ENCODE results near the gene LRMDA. TPM values are rescaled to one million over a fixed set of nuclear protein-coding genes. Genes with fewer than 3 reads are reported as not detected.
"Not testable (repeated sequence)": the region's sequence is repeated elsewhere in the genome, so short reads cannot be mapped to it uniquely, and the experiment has no call there.

Gene LRMDA
- total RNA-seq, 1 donor from 2014 or later, result not detected

- ChIA-PET CTCF (no interaction called here), POLR2A (no interaction called here)
- DNase-seq, result no peak
- Mint-ChIP-seq H3K27ac (no peak overlapping the region), H3K36me3 (ENCODE audit: low read depth) (no peaks in the 10 kb centered on the region), H3K9me3 (no peaks in the 10 kb centered on the region), H3K4me1 (no peaks in the 10 kb centered on the region), H3K27me3 (peaks cover 3% of the 10 kb centered on the region), H3K4me3 (no peak overlapping the region)
- no peak for ATAC-seq (ENCODE audit: low read depth)
- TF ChIP-seq CTCF (IDR thresholded peaks at IDR 0.05), result no peak
- intact Hi-C loops (cut with micrococcal nuclease), result no loop called here
These were observed 333.8 kb downstream of the LRMDA start for GRCh38 chr10:75764974-75765788.

- no peak for DNase-seq
- Mint-ChIP-seq H3K27me3 (peaks cover 3% of the 10 kb centered on the region), H3K27ac (no peak overlapping the region), H3K36me3 (ENCODE audit: low read depth) (no peaks in the 10 kb centered on the region), H3K4me1 (no peaks in the 10 kb centered on the region), H3K4me3 (no peak overlapping the region), H3K9me3 (no peaks in the 10 kb centered on the region)
- intact Hi-C loops (cut with micrococcal nuclease), result no loop called here
- TF ChIP-seq CTCF (IDR thresholded peaks at IDR 0.05), result no peak
- ChIA-PET POLR2A (no interaction called here), CTCF (no interaction called here)
- no peak for ATAC-seq (ENCODE audit: low read depth)
These were observed 334.3 kb downstream of the LRMDA start for GRCh38 chr10:75765789-75766096.

GRCh38 chr10:75766106-75766505 is 334.7 kb downstream of the LRMDA start:
- POLR2A ChIA-PET, result no interaction called here
- no peak for DNase-seq
- H3K4me3 Mint-ChIP-seq, result no peak overlapping the region
- no peaks in the 10 kb centered on the region for H3K9me3 Mint-ChIP-seq
- peaks cover 3% of the 10 kb centered on the region for H3K27me3 Mint-ChIP-seq
- TF ChIP-seq CTCF (IDR thresholded peaks at IDR 0.05), result no peak
- CTCF ChIA-PET, result no interaction called here
- H3K4me1 Mint-ChIP-seq, result no peaks in the 10 kb centered on the region
- no peaks in the 10 kb centered on the region for H3K36me3 Mint-ChIP-seq (ENCODE audit: low read depth)
- ATAC-seq (ENCODE audit: low read depth), result no peak
- no peak overlapping the region for H3K27ac Mint-ChIP-seq
- intact Hi-C loops (cut with micrococcal nuclease), result no loop called here

- POLR2A ChIA-PET; H3K27ac Mint-ChIP-seq; H3K27me3 Mint-ChIP-seq; H3K4me3 Mint-ChIP-seq; H3K36me3 Mint-ChIP-seq (ENCODE audit: low read depth); H3K4me1 Mint-ChIP-seq; intact Hi-C loops (cut with micrococcal nuclease); ATAC-seq (ENCODE audit: low read depth); CTCF ChIA-PET; H3K9me3 Mint-ChIP-seq; DNase-seq: not testable (repeated sequence)
These were observed 335.3 kb downstream of the LRMDA start for GRCh38 chr10:75766752-75767151.

GRCh38 chr10:75770626-75771081 is 339.2 kb downstream of the LRMDA start:
- no peak for DNase-seq
- intact Hi-C loops (cut with micrococcal nuclease), result no loop called here
- Mint-ChIP-seq H3K4me3 (no peak overlapping the region), H3K27me3 (peaks cover 3% of the 10 kb centered on the region), H3K36me3 (ENCODE audit: low read depth) (no peaks in the 10 kb centered on the region), H3K4me1 (peaks cover 8% of the 10 kb centered on the region), H3K9me3 (no peaks in the 10 kb centered on the region), H3K27ac (no peak overlapping the region)
- ATAC-seq (ENCODE audit: low read depth), result no peak
- TF ChIP-seq CTCF (IDR thresholded peaks at IDR 0.05), result no peak
- ChIA-PET CTCF (no interaction called here), POLR2A (no interaction called here)

- Mint-ChIP-seq H3K36me3 (ENCODE audit: low read depth) (no peaks in the 10 kb centered on the region), H3K9me3 (no peaks in the 10 kb centered on the region), H3K4me1 (peaks cover 8% of the 10 kb centered on the region), H3K27me3 (peaks cover 3% of the 10 kb centered on the region), H3K4me3 (peak overlapping the region; percentile 11), H3K27ac (no peak overlapping the region)
- ATAC-seq (ENCODE audit: low read depth) (no peak), DNase-seq (no peak)
- POLR2A ChIA-PET, result no interaction called here
- intact Hi-C loops (cut with micrococcal nuclease), result no loop called here
- TF ChIP-seq CTCF (IDR thresholded peaks at IDR 0.05), result no peak
- CTCF ChIA-PET, result no interaction called here
These were observed 340.2 kb downstream of the LRMDA start for GRCh38 chr10:75771606-75772005.

All from activated B cell treated with CpG ODN at 0.5 μM for 24 hours (primary cell).